HG02759 (cell line): Measurements from ENCODE around the gene ZCCHC7.
"Not testable (repeated sequence)": the region's sequence is repeated elsewhere in the genome, so short reads cannot be mapped to it uniquely, and the experiment has no call there.

Experiments
- ATAC-seq: cut with Tn5 transposase; IDR thresholded peaks from one replicate; pipeline ENCODE4 v1.9.1; 2021; ENCODE audit warnings: mild to moderate bottlenecking, moderate library complexity; ENCODE audit not compliant: unreplicated experiment

The ZCCHC7 gene

GRCh38 chr9:37120843-37121335 lies 515 bp downstream of the ZCCHC7 start:
- ATAC-seq, result peak; percentile 24

DNA sequence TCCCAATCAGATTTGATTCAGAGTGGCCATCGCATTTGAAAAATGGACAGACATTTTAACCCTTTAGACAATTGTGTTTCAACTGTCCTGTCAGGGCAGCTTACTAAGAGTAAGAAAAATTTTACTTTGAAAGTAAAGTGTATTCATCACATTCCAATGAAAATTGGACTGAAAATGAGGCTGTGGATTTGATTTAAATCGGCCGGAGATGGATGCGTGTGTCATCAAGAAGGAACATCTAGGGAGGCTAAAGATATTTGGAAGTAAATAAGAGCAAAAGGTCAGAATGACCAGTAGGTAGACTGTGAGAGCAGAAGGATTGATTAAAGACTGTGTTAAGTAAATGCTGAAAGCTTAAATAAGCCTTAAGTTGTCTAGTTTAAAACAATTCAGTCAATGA lies 1.5 kb downstream of the ZCCHC7 start:
- no peak for ATAC-seq

GRCh38 chr9:37126214-37126788 lies 5.9 kb downstream of the ZCCHC7 start:
- ATAC-seq, result no peak

DNA sequence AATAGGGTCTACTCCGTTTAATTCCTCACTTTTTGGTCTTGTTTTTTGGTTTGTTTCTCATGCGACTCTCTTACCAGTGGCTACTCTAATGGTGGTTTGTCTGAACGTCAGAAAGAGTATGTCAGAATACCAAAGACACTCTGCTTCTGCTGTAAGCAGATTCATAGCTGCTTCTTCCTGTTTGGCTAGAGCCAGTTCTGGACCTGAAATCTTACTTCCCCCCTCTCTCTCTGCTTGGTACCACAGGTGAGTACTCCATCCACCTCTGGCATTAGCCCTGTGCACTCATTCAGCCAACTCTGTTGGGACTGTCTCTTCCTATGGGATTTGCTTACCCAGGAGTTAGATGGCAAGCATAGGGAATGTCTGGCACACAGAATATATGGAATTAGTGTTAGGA lies 6.6 kb downstream of the ZCCHC7 start:
- ATAC-seq, result no peak

GRCh38 chr9:37128051-37128450 lies 7.7 kb downstream of the ZCCHC7 start:
- ATAC-seq, result no peak

- ATAC-seq, result no peak
Measured at GRCh38 chr9:37134166-37134565, 13.8 kb downstream of the ZCCHC7 start.

DNA sequence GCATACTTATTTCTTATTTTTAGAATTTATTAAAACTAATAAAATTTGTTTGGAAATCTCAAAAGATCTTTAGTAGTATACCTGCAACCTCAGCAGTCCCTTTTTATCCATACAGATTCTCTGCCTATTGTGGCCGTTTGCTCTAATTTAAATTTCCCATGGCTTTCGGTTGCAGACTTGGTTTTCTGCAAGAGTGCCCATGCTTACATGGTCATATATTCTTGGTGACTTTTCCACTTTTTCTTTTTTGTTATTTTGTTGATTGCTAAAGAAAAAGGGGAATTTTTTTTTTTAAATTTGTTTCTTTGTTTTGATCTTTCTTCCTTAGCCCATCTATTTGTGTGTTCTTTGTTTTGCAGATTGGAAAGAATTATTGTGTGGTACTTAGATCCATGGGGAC lies 20.6 kb downstream of the ZCCHC7 start:
- ATAC-seq, result no peak

- ATAC-seq, result peak; percentile 84
Measured at GRCh38 chr9:37144762-37145161, 24.4 kb downstream of the ZCCHC7 start.

GRCh38 chr9:37146410-37146809 lies 26.0 kb downstream of the ZCCHC7 start:
- no peak for ATAC-seq

DNA sequence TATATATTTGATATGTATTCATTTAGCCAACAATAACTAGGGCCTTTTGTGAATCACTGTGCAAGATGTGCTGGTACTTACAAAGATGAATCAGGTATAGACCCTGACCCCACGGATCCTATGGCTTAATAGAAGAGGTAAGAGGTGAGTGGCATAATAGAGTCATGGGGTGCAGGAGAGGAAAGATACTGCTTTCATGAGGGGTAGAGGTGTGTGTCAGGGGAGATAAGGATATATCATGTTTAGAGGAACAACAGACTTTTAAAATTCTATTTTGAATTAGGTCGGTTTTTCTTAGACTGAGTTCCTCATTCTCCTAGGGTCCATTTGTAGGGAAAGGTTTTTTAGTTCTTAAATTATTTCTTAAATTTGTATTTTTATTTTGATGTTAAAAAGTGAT lies 27.8 kb downstream of the ZCCHC7 start:
- ATAC-seq, result no peak

- ATAC-seq, result no peak
Measured at GRCh38 chr9:37149666-37150308, 29.4 kb downstream of the ZCCHC7 start.

DNA sequence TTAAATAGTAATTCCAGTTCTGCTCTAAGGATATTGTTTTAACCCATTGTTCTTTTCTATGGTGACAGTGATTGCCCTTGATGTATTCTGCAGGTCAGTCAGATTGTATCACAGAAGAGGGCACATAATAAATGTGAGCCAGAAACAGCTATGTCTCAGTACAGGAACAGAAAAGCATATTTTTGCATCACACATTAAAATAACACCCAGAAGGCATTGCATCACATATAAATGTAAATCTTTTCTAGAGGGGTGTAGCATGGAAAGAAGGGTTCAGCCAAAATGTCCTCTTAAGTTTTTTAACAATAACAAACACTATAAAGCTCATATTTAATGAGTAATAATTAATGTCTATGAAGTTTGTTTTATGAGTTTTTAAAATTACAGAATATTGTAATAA lies 30.0 kb downstream of the ZCCHC7 start:
- no peak for ATAC-seq

- ATAC-seq, result no peak
Measured at GRCh38 chr9:37151812-37152211, 31.4 kb downstream of the ZCCHC7 start.

DNA sequence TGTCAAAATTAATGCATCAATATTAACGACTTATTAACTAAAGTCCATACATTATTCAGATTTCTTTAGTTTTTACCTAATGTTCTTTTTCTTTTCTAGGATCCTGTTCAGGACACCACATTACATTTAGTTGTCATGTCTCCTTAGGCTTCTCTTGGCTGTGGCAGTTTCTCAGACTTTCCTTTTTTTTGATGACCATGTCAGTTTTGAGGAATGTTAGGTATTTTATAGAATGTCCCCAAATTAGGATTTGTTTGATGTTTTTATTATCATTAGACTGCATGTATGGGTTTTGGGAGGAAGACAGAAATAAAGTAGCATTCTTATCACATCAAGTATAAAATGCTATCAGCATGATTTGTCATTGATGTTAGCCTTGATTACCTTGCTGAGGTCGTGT lies 32.0 kb downstream of the ZCCHC7 start:
- no peak for ATAC-seq

DNA sequence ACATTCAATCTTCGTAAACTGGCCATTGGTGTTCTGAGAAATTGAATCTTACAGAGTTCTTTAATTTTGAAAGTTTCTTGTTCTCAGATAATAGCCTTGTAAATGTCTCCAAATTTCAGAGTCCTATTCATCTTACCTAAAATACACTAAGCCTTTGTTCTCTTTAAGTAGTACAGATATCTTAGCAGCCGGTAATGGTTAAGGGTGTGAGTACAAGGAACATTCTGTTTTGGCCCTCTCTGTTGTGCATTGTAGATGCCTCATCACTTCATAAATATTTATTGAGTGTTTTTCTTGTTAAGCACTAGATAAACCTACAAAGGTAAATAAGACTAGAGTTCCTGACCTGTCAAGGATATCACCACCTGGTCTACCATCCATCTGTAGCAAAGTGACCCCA lies 35.2 kb downstream of the ZCCHC7 start:
- no peak for ATAC-seq

DNA sequence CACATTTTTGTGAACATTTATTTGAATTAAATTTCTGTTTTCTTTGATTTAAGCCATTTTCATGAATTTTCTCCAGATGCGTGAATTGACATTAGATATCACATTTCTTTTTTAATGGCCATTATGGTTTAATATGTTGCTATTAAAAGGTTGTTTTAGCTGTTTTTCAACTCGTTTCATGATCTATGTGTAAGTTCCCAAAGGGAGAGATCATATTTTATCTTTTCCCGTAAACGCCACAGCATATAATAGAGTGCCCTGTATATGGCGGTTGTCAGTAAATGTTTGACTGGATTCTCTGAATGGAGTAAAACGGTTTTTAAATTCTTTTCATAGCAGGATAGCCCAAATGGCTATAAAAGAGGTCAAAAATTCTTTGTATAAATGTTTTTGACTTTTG lies 35.8 kb downstream of the ZCCHC7 start:
- no peak for ATAC-seq

DNA sequence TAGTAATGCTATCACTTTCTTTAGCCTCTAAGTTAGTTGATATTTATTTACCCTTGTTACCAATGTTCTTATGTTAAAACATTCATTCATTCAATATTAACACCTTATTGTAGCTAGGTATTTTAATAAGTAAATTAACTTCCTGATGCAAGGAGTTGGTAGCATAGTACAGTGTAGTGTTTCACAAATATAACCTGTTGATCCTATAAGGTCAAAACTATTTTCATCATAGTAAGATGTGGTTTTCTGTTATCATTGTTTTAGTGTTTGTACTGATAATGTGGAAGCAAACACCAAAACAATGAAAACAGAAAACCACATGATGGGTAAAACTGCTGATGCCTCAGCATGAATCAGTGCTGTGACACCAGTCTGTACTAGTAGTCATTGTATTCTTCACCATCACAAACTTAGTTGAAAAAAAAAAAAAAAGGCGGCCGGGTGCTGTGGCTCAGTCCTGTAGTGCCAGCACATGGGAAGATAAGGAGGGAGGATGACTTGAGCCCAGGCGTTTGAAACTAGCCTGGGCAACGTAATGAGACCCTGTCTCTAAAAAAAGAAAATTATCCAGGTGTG lies 36.5 kb downstream of the ZCCHC7 start:
- no peak for ATAC-seq

DNA sequence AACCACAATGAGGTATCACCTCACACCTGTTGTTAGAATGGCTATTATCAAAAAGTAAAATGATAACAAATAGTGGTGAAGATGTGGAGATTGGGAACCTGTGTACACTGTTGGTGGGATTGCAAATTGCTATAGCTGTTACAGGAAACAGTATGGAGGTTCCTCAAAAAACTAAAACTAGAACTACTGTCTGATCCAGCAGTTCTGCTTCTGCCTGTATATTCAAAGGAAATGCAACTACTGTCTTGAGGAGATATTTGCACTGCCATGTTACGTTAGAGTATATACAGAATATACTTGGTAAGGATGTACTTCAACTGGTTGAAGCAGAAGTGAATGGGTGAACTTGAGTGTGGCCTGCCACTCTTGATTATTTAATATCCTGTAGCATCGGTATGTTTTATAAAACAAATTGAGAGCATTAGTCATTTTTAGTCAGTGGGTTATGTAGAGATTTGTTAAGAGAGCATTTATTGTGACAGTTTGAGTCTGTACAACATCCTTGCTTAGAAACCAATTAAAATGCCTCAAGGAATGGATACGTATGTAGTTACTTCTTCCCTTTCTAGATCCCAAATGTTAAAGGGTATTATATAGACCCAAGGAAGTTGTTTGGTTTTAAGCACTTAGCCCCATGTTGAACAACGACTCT lies 37.5 kb downstream of the ZCCHC7 start:
- no peak for ATAC-seq

- no peak for ATAC-seq
Measured at GRCh38 chr9:37163299-37163698, 42.9 kb downstream of the ZCCHC7 start.

DNA sequence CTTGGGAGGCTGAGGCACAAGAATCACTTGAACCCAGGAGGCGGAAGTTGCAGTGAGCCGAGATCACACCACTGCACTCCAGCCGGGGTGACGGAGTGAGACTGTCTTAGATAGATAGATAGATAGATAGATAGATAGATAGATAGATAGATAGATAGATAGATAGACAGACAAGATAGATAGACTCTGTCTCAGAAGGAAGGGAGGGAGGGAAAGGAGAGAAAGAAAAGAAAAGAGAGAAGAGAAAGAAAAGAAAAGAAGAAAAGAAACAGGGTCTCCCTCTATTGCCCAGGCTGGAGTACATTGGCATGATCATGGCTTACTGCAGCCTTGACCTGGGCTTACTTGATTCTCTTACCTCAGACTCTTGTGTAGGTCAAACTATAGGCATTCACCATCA lies 44.0 kb downstream of the ZCCHC7 start:
- ATAC-seq, result not testable (repeated sequence)

- no peak for ATAC-seq
Measured at GRCh38 chr9:37165644-37166043, 45.3 kb downstream of the ZCCHC7 start.

GRCh38 chr9:37167456-37168047 lies 47.2 kb downstream of the ZCCHC7 start:
- no peak for ATAC-seq
